Kidney (tissue), 14 donors: ENCODE results near the gene IGF1R. TPM values are rescaled to one million over a fixed set of nuclear protein-coding genes. Genes with fewer than 3 reads are reported as not detected.

ENCODE experiments used
- DNase-seq, 5 donors: peaks; one replicate each; pipeline ENCODE4 v3.0.0-alpha.2; 2013 to 2020
- FAIRE-seq: peaks from 2 replicates; lab custom pipeline; 2012; peaks lifted over from hg19 to GRCh38; lab: Jason Lieb, UNC
- H3K27ac ChIP-seq, 2 donors: one replicate each; pipeline ENCODE4 v1.7.0; 2013; ENCODE audit warnings: low read depth in 2 of 2, low read length in 2 of 2, inconsistent platforms in 1 of 2
- H3K27me3 ChIP-seq: one replicate; pipeline ENCODE4 v1.7.1; 2013; ENCODE audit warnings: low read length, inconsistent platforms; ENCODE audit not compliant: control insufficient read depth, insufficient read depth
- H3K36me3 ChIP-seq, 3 donors: one replicate each; pipeline versions ENCODE4 v1.7.0 to v1.7.1; 2013; ENCODE audit warnings: low read length in 3 of 3, control low read depth in 1 of 3, inconsistent platforms in 1 of 3; ENCODE audit not compliant: insufficient read depth in 3 of 3, control insufficient read depth in 2 of 3
- H3K4me1 ChIP-seq, 3 donors: one replicate each; pipeline versions ENCODE4 v1.7.0 to v1.7.1; 2013; ENCODE audit warnings: low read length in 3 of 3, inconsistent platforms in 1 of 3, low read depth in 1 of 3; ENCODE audit not compliant: control insufficient read depth in 2 of 3, insufficient read depth in 2 of 3
- H3K4me3 ChIP-seq, 3 donors: one replicate each; pipeline versions ENCODE4 v1.7.0 to v1.8.1; 2013; ENCODE audit warnings: low read length in 3 of 3, control low read depth in 1 of 3, inconsistent platforms in 1 of 3
- H3K9ac ChIP-seq, 3 donors: one replicate each; pipeline versions ENCODE4 v1.7.0 to v1.7.1; 2013; ENCODE audit warnings: low read length in 3 of 3, control low read depth in 1 of 3, inconsistent platforms in 1 of 3
- H3K9me3 ChIP-seq, 3 donors: one replicate each; pipeline versions ENCODE4 v1.7.0 to v1.7.1; 2013; ENCODE audit warnings: low read length in 3 of 3, control low read depth in 1 of 3, inconsistent platforms in 1 of 3; ENCODE audit not compliant: control insufficient read depth in 2 of 3, insufficient read depth in 1 of 3
- CTCF ChIP-seq: IDR thresholded peaks from 3 replicates; pipeline ENCODE4 v1.5.1; 2012; ENCODE audit warnings: mild to moderate bottlenecking, moderate library complexity, borderline replicate concordance; ENCODE audit not compliant: insufficient read depth; ENCODE audit errors: extremely low read depth
- intact Hi-C: fragments of 100-400 bp; cut with DNase I; formaldehyde crosslinking; loops from one replicate; pipeline ENCODE4 v1.11.1; 2022
- polyA plus RNA-seq: library from polyadenylated mRNA; stranded (reverse); fragments of 350-450 nt; fragmentation: Illumina TruSeq; extraction: RNeasy Lipid Tissue Mini Kit (QIAGEN cat#74804); gene quantifications from one replicate; pipeline ENCODE4 v1.2.3, GENCODE V29; 2014; ENCODE audit warnings: low read depth, low replicate concordance; ENCODE audit not compliant: insufficient read depth
- total RNA-seq: library from RNA; stranded (reverse); fragmentation: NEBNext Ultra II Directional; extraction: Animal tissue kit (Norgen Biotek cat#: 25700); gene quantifications from one replicate; pipeline ENCODE4 v1.2.1, GENCODE V29; 2021
- donor health status: control.
- donor health status: control.
- donor health status: control.
- donor health status: control.
- donor health status: control.
- donor health status: DM: yes; HTN: yes; CAD: no.
- donor health status: Normal renal cell carcinoma (clear cell type).

IGF1R gene
- total and polyA plus RNA-seq, 2 donors from 2014 or later: 6.5 to 73.2 TPM

GRCh38 chr15:98896002-98896721, 247.8 kb downstream of the IGF1R start:
- Histone ChIP-seq H3K4me3 (no peak overlapping the region), H3K27me3 (no peaks in the 10 kb centered on the region), H3K4me1 (peaks cover 0 to 2% (median 0%) of the 10 kb centered on the region in 3 donors), H3K9ac (no peak overlapping the region), H3K9me3 (no peaks in the 10 kb centered on the region), H3K27ac (no peak overlapping the region), H3K36me3 (peaks cover 2 to 21% (median 7%) of the 10 kb centered on the region in 3 donors)
- FAIRE-seq (no peak), DNase-seq (peak in 1 of 5 donors; percentile 52)
- intact Hi-C loops: no loop called here
- TF ChIP-seq CTCF: no peak

DNA sequence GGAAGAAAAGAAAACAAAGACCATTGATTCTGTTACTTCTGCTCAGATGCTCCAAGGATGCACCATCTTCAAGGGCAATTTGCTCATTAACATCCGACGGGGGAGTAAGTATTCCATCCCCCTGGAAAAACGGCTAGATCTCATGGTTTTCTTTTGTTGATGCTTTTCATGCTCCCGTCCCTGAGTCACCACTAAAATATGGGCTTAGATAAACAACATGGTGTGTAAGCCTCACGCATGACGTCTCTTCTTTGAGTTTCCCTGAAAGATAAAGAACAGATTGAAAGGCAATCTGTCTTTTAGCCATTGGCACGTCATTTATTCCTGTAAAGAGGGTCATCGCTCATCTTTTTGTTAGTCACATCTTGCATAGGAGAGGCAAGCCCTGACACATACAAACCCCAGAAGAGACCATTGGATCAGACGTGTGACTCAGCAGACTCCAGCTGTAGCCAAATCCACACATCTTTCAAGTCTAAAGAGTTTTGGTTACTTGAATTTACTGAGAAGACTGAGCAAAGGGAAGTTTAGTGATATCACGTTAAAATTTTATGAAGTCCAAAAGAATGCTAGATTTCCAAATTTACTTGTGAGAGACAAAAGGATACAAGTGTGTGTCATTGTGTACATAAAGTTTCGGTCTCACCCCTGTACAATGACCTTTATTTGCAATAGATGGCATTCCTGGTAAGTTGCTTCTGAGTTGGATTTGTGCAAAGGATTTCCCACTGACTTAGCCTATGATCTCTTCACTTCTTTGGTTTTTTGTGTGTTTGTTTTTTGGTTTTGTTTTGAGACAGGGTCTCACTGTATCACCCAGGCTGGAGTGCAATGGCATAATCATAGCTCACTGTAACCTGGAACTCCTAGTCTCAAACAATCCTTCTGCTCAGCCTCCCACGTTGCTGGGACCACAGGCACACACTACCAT, 248.7 kb downstream of the IGF1R start:
- DNase-seq (no peak), FAIRE-seq (no peak)
- Histone ChIP-seq H3K4me3 (no peak overlapping the region), H3K9ac (no peak overlapping the region), H3K4me1 (peaks cover 0 to under 1% (median 0%) of the 10 kb centered on the region in 3 donors), H3K27me3 (no peaks in the 10 kb centered on the region), H3K36me3 (peaks cover 2 to 21% (median 7%) of the 10 kb centered on the region in 3 donors), H3K9me3 (no peaks in the 10 kb centered on the region), H3K27ac (peak overlapping the region in 1 of 2 donors; percentile 20)
- intact Hi-C loops: no loop called here
- TF ChIP-seq CTCF: no peak

DNA sequence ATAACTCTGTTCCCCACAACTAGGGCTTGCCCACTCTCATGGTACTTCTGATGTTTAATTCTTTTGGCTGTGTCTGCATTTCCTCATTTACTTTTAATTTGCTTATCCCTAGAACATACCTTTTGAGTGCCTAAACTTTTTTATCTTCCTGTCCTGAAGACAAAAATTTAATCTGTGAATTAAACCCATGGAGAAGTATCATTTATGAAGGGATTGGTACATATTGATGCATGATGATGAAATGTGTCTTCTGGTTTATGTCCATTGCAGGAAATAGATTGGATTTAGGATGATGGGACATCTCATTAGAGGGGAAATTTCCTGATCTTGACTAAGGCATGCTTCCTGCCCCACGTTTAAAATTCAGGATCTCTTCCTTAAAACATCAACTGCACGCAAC, 249.8 kb downstream of the IGF1R start:
- Histone ChIP-seq H3K27ac (no peak overlapping the region), H3K9me3 (no peaks in the 10 kb centered on the region), H3K4me1 (peaks cover 0 to 4% (median 0%) of the 10 kb centered on the region in 3 donors), H3K36me3 (peaks cover 2 to 21% (median 7%) of the 10 kb centered on the region in 3 donors), H3K4me3 (no peak overlapping the region), H3K9ac (no peak overlapping the region), H3K27me3 (no peaks in the 10 kb centered on the region)
- FAIRE-seq (no peak), DNase-seq (no peak)
- no peak for TF ChIP-seq CTCF
- intact Hi-C loops: no loop called here
